Jurkat, Clone E6-1 (cell line): ENCODE data around the gene ZNF593.

Experiments
- DNase-seq: peaks from one replicate; pipeline ENCODE4 v3.0.0-alpha.2; 2011; ENCODE audit warnings: low read depth, low spot score
- H3K4me3 ChIP-seq: 2 replicates; pipeline ENCODE4 v1.5.1; 2011; ENCODE audit warnings: mild to moderate bottlenecking, low read length, control low read depth, moderate library complexity

ZNF593 gene

DNA sequence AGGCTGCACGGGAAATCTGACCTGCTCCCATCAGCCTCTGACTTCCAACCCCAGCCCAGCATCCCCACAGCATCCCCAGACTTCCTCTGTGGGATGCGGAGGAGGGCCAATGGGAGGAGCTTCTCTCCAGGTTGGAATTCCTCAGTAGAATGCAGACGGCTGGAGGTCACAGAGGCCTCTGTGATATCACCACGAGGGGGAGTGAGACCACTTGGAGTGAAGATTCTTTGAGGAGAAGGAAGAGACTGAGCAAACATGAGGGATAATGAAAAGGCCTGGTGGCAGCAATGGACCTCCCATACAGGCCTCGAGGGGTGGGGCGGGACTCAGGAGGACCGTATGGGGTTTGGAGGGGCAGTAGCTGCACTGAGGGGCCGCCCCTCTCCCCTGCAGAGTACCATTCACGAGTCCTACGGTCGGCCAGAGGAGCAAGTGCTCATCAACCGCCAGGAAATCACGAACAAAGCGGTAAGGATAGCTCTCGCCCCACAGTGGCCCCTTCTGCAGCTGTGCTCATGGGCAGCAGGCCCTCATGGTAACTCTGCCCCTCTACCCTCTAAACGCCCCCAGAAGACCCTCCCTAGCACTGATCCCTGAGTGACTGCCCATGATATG lies 20.8 kb downstream of the ZNF593 start, which contains the start of gene CATSPER4:
TSS of gene CATSPER4 (plus strand) at position 230 of the 615 bp plus-strand sequence. CDS start at position 256, 26 bp downstream.
- no peak within 1 kb of the TSS for H3K4me3 ChIP-seq
- DNase-seq, result peak; percentile 12

DNA sequence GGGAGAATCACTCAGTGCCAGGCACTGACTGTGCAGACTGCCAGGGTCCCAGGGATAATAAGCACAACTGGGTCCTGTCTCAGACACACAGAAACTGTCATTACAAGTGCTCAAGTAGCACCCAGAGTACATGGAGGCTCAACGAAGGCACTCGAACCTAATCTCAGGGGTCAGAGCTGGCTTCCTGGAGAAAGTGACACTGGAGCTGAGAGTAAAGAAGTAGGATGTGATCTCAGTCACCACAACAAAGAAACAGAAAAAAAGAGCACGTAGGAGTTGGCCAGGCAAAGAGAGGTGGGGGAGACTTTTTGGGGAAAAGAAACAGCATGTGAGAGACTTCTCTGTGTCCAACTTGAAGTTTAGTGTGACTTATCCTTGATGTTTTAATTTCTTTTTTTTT lies 22.0 kb downstream of the ZNF593 start:
- DNase-seq, result peak; percentile 32
- H3K4me3 ChIP-seq, result no peak overlapping the region

DNA sequence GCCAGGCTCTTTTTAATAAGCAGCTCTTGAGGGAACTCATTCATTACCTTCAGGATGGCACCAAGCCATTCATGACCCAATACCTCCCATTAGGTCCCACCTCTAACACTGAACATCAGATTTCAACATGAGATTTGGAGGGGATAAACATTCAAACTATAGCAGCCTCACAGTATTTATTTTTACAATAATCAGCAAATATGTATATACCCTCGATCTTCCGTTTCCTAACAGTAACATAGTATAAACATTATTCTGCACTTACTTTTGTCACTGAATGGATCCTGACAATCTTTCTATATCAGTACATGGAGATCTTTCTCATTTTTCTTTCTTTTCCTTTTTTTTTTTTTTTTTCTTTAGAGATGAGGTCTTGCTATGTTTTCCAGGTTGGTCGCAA lies 26.1 kb downstream of the ZNF593 start:
- no peak for DNase-seq
- H3K4me3 ChIP-seq, result no peak overlapping the region

DNA sequence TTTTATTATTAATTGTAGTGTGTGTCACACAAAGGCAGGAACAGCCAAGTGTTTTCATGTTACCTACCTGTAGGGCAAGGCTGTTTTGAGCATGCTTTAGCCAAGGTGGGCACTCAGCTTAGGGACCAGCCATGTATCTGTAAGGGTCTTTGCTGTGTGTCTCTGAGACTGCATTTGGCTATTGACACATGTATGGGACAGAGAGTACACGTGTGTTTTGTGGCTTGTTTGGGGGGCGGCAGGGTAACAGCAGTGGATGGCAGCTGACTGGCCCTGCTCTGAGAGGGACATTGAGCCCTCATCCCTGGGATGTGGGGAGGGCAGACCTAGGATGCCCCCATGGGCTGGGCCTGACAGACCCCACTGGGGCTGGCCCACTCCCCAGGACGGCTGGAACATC lies 27.6 kb downstream of the ZNF593 start:
- H3K4me3 ChIP-seq, result no peak overlapping the region
- DNase-seq, result no peak

DNA sequence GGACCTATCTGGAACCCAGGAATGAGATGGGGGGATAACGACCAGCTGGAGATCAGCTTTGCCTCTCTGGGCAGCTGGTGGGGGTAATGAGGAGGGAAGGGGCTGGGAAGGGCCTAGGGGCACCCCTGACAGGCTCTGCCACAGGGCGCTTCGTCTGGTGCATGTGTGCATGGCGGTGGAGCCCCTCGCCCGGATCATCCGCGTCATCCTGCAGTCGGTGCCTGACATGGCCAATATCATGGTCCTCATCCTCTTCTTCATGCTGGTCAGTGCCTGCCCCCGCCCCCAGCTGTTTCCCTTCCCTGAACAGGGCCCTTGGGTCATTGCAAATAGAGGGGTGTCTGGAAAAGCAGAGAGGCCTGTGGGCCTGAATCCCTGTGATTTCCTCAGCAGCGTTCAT lies 28.1 kb downstream of the ZNF593 start:
- no peak overlapping the region for H3K4me3 ChIP-seq
- DNase-seq, result no peak

DNA sequence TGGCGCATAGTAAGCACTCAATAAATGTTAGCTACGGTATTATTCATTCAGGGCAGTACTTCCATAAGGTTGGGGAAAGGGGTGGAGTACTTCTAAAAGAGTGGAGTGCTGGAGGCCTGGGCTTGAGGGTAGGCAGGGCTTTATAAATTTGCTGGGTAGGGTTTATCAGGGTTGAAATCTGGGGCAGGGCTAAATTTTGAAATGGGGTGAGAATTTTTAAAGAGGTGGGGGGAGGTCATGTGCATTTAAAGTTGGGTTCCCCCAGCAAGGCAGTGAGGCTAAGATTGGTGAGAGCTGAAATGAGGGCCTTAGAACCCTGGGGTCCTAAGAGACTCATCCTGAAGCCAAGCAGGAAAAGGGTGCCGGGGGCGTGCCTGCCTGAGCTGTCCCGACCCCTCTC lies 30.7 kb downstream of the ZNF593 start:
- no peak for DNase-seq
- no peak overlapping the region for H3K4me3 ChIP-seq

DNA sequence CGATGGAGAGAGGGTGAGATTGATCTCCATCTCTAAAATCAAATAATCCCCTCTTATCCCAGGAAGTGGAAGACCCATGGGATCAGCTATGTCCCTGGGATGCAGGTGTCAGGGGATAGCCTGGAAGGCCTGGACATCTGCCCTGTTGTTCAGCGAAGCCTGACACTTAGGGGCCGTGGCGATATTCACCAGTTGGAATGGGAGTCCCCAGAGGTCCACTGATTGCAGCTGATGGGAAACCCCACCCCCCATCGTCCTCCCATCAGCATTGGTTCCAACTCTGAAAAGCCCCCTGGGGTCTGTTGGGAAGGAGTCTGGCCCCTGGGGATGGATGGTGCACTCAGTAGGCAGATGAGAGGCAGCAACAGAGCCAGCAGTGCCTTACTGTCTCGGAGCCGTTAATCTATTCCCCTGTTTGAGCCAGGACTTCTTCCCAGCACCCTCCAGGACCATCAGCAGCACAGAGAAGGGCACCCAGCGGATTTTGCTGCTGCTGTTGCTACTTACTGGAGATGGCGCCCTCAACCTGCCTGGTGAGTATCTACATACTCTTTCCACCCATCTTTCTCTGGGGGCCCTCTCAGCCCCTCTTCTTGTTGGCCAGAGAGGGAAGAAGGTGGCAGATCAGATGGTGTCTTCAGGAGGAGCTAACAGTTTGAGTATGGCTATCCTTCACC lies 34.1 kb downstream of the ZNF593 start:
- DNase-seq, result no peak
- no peak overlapping the region for H3K4me3 ChIP-seq

DNA sequence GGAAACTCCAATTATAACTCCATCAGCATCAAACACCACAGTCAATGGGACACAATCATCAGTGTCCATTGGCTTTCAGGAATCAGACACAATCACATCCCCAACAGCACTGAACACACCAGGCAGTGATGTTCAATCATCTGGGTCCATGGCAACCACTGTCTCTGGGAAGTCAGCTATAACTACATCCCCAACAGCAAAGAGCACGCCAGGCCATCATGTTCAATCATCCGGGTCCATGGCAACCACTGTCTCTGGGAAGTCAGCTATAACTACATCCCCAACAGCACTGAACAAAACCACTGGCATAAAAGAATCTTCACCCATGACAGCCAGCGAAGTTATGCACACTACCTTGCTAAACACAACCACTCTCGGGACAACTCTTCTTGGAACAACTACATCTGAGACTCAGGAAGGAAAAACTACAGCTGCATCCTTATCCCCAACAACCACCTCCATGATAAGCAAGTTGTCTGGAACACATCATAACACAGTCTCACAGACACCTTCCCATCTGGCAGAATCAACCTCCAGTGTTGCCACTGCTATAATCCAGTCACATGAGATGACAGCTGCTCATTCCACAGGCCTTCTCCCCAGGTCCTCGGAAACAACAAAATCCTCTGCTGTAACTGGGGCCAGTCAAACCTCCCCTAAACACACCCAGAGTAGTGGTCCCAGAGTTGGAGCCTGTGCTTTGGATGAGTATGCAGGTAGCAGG lies 40.6 kb downstream of the ZNF593 start:
- no peak for DNase-seq
- H3K4me3 ChIP-seq, result no peak overlapping the region

DNA sequence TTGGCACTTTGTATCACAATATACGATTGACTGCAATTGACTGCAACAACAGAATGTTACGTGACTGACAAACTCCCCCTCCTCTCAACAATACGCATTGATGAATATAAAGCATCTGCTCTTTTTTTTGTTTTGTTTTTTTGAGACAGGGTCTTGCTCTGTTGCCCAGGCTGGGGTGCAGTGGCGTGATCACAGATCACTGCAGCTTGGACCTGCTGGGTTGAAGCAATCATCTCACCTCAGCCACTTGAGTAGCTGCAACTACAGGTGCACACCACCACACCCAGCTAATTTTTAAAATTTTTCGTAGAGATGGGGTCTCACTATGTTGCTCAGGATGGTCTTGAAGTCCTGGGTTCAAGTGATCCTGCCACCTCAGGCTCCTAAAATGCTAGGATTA lies 43.0 kb downstream of the ZNF593 start:
- no peak for DNase-seq
- H3K4me3 ChIP-seq, result no peak overlapping the region

DNA sequence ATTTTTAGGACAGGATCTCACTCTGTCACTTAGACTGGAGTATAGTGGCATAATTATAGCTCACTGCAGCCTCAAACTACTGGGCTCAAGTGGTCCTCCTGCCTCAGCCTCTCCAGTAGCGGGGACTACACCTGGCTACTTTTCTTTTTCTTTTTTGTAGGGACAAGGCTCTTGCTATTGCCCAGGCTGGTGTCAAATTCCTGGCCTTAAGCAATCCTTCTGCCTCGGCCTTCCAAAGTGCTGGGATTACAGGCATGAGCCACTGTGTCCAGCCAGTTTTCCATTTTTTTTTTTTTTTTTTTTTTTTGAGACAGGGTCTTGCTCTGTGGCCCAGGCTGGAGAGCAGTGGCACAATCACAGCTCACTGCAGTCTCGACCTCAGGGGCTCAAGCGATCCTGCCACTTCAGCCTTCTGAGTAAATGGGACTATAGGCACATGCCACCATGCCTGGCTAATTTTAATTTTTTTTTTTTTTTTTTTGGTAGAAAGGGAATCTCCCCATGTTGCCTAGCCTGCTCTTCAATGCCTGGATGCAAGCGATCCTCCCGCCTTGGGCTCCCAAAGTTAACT lies 43.7 kb downstream of the ZNF593 start:
- no peak overlapping the region for H3K4me3 ChIP-seq
- DNase-seq, result no peak

DNA sequence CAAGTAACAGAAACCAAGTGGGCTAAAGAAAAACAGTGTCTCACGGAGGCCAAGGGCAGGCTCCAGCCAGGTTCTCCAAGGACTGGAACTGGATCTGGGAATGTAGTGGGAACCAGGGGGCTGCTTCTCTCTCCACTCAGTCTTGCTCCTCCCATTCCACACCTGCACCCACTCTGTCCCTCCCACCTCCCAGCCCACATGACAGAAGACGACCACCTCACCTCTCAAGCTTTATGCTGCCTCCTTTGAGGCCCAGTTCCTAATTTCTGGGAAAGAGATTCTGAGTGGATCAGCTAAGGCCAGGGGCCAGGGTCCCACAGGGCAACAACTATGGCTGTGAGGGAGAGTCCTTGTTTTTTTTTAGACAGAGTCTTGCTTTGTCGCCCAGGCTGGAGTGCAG lies 45.5 kb downstream of the ZNF593 start:
- no peak for DNase-seq
- no peak overlapping the region for H3K4me3 ChIP-seq

DNA sequence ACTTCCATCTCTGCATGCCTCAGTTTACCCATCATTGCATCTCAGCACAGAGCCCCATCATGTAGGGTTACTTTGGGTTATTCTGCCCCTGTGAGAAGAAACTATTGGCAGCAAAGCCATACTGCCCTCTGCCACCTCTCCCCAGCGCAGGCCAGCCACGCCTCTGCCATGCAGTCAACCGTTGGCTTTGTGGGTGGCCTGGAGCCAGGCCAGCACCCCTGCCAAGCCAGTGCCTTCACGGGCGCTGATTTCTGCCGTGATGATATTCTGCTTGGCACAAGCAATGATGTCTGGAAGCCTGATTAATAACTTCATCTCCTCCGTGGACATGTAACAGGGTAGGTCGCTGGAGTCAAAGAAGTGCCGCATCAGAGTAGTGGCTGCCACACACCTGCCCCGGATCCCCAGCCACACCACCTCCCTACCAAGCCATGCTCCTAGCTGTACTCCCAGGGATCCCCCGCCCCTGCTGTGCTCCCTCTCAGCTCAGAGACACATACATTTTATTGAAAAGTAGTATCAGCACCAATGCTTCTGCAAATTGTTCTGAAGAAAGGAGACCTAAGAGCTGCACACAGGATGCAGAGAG lies 49.3 kb downstream of the ZNF593 start:
- DNase-seq, result no peak

More for the DNA sequence above, 49.3 kb downstream of the ZNF593 start:
- no peak overlapping the region for H3K4me3 ChIP-seq
